HUES6 (cell line): ENCODE results near the gene RFPL1.

Experiments used
- H3K27ac ChIP-seq: 2 replicates; pipeline ENCODE4 v1.7.0; 2013; ENCODE audit warnings: low read depth, mild to moderate bottlenecking, low read length, inconsistent platforms
- H3K27me3 ChIP-seq: 2 replicates; pipeline ENCODE4 v1.6.1; 2013; ENCODE audit warnings: low read length; ENCODE audit not compliant: control insufficient read depth, insufficient read depth
- H3K36me3 ChIP-seq: 2 replicates; pipeline ENCODE4 v1.6.1; 2013; ENCODE audit warnings: low read length; ENCODE audit not compliant: control insufficient read depth, insufficient read depth
- H3K4me1 ChIP-seq: 2 replicates; pipeline ENCODE4 v1.6.1; 2013; ENCODE audit warnings: low read length; ENCODE audit not compliant: control insufficient read depth, insufficient read depth
- H3K4me3 ChIP-seq: 2 replicates; pipeline ENCODE4 v1.5.1; 2013; ENCODE audit warnings: low read depth, low read length
- H3K9ac ChIP-seq: one replicate; pipeline ENCODE4 v1.6.1; 2013; ENCODE audit warnings: mild to moderate bottlenecking, low read length
- H3K9me3 ChIP-seq: 2 replicates; pipeline ENCODE4 v1.6.1; 2013; ENCODE audit warnings: low read depth, low read length; ENCODE audit not compliant: control insufficient read depth, insufficient read depth

Gene RFPL1

GRCh38 chr22:29478326-29479276, 40.2 kb downstream of the RFPL1 start:
- Histone ChIP-seq H3K27ac (no peak overlapping the region), H3K9me3 (no peaks in the 10 kb centered on the region), H3K27me3 (peaks cover 69% of the 10 kb centered on the region), H3K36me3 (peaks cover 3% of the 10 kb centered on the region; the same call in 1 of the 2 replicates), H3K9ac (no peak overlapping the region), H3K4me1 (peaks cover 32% of the 10 kb centered on the region), H3K4me3 (peak overlapping the region; percentile 40)

- H3K27ac ChIP-seq: no peak within 1 kb of the TSS
Measured at GRCh38 chr22:29479417-29480261, 41.3 kb downstream of the RFPL1 start, which contains the start of gene NEFH. TSS of gene NEFH (plus strand) at chr22:29480218. CDS start at chr22:29480263, 45 bp downstream.

GRCh38 chr22:29480262-29480511, 41.8 kb downstream of the RFPL1 start:
- H3K9me3 ChIP-seq: no peaks in the 10 kb centered on the region
- peak overlapping the region; percentile 37 for H3K9ac ChIP-seq
- H3K4me1 ChIP-seq: peaks cover 32% of the 10 kb centered on the region
- peaks cover 3% of the 10 kb centered on the region; the same call in 1 of the 2 replicates for H3K36me3 ChIP-seq
- H3K27ac ChIP-seq: no peak overlapping the region
- H3K27me3 ChIP-seq: peaks cover 69% of the 10 kb centered on the region
- peak overlapping the region; percentile 64 for H3K4me3 ChIP-seq

More at GRCh38 chr22:29479417-29480261, 41.3 kb downstream of the RFPL1 start, which contains the start of gene NEFH:
- H3K4me1 ChIP-seq: peaks cover 32% of the 10 kb centered on the region
- peak within 1 kb of the TSS; percentile 71 for H3K9ac ChIP-seq
- H3K9me3 ChIP-seq: no peaks in the 10 kb centered on the region
- H3K4me3 ChIP-seq: peak within 1 kb of the TSS; percentile 64
- H3K36me3 ChIP-seq: peaks cover 3% of the 10 kb centered on the region; the same call in 1 of the 2 replicates
- H3K27me3 ChIP-seq: peaks cover 69% of the 10 kb centered on the region

- Histone ChIP-seq H3K27ac (no peak overlapping the region), H3K36me3 (peaks cover 8% of the 10 kb centered on the region), H3K27me3 (peaks cover 69% of the 10 kb centered on the region), H3K4me3 (peak overlapping the region; percentile 64), H3K9me3 (no peaks in the 10 kb centered on the region), H3K9ac (peak overlapping the region; percentile 71), H3K4me1 (peaks cover 32% of the 10 kb centered on the region)
Measured at GRCh38 chr22:29480512-29481264, 42.3 kb downstream of the RFPL1 start.

DNA sequence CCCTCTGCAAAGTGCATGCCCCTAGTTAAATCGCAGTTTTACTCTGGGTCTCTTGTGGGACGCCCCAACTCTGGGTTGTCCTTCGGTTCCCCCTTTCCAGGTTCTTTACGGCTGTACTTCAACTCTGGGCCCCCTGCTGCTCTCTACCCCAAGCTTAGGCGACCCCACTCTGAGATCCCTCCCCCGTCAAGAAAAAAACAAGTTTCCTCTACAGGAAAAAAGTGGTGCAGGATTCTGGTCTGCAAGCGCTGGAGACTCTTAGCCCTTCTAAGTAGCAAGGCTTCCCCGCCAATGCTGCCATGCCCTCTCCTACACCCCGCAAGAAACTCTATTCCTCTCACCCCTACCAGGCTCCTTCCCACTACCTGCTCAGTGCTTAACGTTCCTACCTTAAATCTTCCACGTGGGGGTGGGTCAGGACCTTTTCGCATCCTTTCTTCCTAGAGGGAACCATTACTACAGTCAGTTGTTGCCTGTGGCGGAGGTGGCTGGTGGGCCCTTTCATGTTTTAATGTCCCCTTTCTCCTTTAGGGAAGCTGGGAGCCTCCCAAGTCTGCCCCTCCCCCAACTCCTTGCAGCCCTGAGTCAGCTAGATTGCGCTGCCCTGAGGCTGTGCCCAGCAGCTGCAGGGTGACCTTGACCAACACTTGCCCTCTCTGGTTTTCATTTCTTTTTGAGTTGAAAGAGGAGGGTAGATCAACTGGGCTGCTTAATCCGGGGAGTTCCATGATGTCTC, 43.0 kb downstream of the RFPL1 start:
- Histone ChIP-seq H3K4me1 (peaks cover 32% of the 10 kb centered on the region), H3K27ac (no peak overlapping the region), H3K9ac (peak overlapping the region; percentile 71), H3K36me3 (peaks cover 14% of the 10 kb centered on the region), H3K9me3 (no peaks in the 10 kb centered on the region), H3K27me3 (peaks cover 62% of the 10 kb centered on the region), H3K4me3 (peak overlapping the region; percentile 64)

GRCh38 chr22:29482253-29482652, 43.9 kb downstream of the RFPL1 start:
- Histone ChIP-seq H3K27me3 (peaks cover 54% of the 10 kb centered on the region), H3K4me3 (peak overlapping the region; percentile 64), H3K36me3 (peaks cover 19% of the 10 kb centered on the region), H3K27ac (no peak overlapping the region), H3K4me1 (peaks cover 32% of the 10 kb centered on the region), H3K9me3 (no peaks in the 10 kb centered on the region), H3K9ac (peak overlapping the region; percentile 50)

DNA sequence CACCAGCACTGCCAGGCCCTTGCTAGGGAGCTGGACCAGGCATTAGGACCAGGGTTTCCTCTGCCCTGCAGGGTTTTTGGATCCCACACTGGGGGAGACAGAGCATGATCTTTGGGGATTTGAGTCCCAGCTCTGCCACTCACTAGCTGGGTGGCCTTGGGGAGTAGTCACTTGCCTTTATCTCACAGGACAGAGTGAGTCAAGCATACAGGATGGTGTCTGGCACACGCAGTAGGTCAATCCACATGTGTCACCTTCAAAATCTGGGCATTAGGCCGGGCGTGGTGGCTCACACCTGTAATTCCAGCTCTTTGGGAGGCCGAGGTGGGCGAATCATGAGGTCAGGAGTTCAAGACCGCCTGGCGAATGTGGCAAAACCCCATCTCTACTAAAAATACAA, 44.3 kb downstream of the RFPL1 start:
- Histone ChIP-seq H3K27ac (no peak overlapping the region), H3K9me3 (no peaks in the 10 kb centered on the region), H3K4me1 (peaks cover 30% of the 10 kb centered on the region), H3K4me3 (no peak overlapping the region), H3K27me3 (peaks cover 49% of the 10 kb centered on the region), H3K9ac (no peak overlapping the region), H3K36me3 (peaks cover 24% of the 10 kb centered on the region)

- H3K27me3 ChIP-seq: peaks cover 44% of the 10 kb centered on the region
- peaks cover 26% of the 10 kb centered on the region for H3K36me3 ChIP-seq
- no peaks in the 10 kb centered on the region for H3K9me3 ChIP-seq
- H3K4me1 ChIP-seq: peaks cover 25% of the 10 kb centered on the region
- H3K4me3 ChIP-seq: no peak overlapping the region
- H3K27ac ChIP-seq: no peak overlapping the region
- no peak overlapping the region for H3K9ac ChIP-seq
Measured at GRCh38 chr22:29483254-29483653, 44.9 kb downstream of the RFPL1 start.

DNA sequence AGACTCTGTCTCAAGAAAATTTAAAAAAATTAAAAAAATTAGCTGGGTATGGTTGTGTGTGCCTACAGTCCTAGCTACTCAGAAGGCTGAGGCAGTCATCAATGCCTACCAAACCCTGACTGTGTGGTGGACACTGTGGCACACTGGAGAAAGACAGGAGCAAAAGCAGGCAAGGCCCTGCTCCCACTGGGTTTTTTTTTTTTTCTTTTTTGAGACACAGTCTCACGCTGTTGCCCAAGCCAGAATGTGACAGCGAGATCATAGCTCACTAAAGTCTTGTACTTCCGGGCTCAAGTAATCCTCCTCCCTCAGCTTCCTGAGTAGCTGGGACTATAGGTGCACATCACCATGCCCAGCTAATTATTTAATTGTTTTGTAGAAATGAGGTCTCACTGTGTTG, 46.3 kb downstream of the RFPL1 start:
- Histone ChIP-seq H3K27me3 (peaks cover 30% of the 10 kb centered on the region), H3K36me3 (peaks cover 38% of the 10 kb centered on the region), H3K4me3 (no peak overlapping the region), H3K4me1 (peaks cover 17% of the 10 kb centered on the region), H3K9me3 (no peaks in the 10 kb centered on the region), H3K27ac (no peak overlapping the region), H3K9ac (no peak overlapping the region)

DNA sequence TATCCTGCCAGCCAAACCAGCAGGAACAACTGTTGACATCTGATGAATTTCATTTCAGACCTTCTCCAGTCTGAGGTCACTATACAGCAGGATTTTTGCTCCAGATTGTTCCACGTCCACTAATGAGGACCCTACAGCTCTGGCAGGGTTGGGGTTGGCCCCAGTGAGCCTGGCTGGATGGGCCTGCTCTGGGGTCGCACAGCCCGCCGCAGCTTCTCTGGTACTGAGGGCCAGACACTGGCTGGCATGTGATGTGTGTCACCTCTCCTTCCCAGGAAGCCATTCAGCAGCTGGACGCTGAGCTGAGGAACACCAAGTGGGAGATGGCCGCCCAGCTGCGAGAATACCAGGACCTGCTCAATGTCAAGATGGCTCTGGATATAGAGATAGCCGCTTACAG, 47.1 kb downstream of the RFPL1 start:
- Histone ChIP-seq H3K27ac (no peak overlapping the region), H3K36me3 (peaks cover 38% of the 10 kb centered on the region), H3K4me3 (no peak overlapping the region), H3K9me3 (no peaks in the 10 kb centered on the region), H3K4me1 (peaks cover 13% of the 10 kb centered on the region), H3K27me3 (peaks cover 22% of the 10 kb centered on the region), H3K9ac (no peak overlapping the region)
